Stimulated activated effector memory CD8-positive, alpha-beta T cell treated with anti-CD3 and anti-CD28 coated beads, Interleukin-12 subunit alpha, Interleukin-12 subunit beta, amount 100 ng/mL, for 72 hours (primary cell): ENCODE measurements around the gene STARD13.

Experiments used
- ATAC-seq: fragments of 150-1000 bp; cut with Tn5 transposase; 2 replicates; pipeline ENCODE4 v1.10.0; 2021
- DNase-seq, 2 donors: peaks; one replicate each; pipeline ENCODE4 v3.0.0; 2021 to 2022; ENCODE audit warnings: low spot score in 2 of 2
- H3K27ac Mint-ChIP-seq: one replicate; pipeline ENCODE4 v1.8.0; 2022; ENCODE audit warnings: mild to moderate bottlenecking, mixed read lengths
- H3K36me3 Mint-ChIP-seq: one replicate; pipeline ENCODE4 v1.8.0; 2022; ENCODE audit warnings: mild to moderate bottlenecking, mixed read lengths
- H3K4me1 Mint-ChIP-seq: one replicate; pipeline ENCODE4 v1.8.0; 2022; ENCODE audit warnings: mixed read lengths
- H3K4me3 Mint-ChIP-seq: one replicate; pipeline ENCODE4 v1.8.0; 2022; ENCODE audit warnings: mild to moderate bottlenecking, mixed read lengths
- H3K9me3 Mint-ChIP-seq: one replicate; pipeline ENCODE4 v1.8.0; 2022; ENCODE audit warnings: mixed read lengths

Gene STARD13

DNA sequence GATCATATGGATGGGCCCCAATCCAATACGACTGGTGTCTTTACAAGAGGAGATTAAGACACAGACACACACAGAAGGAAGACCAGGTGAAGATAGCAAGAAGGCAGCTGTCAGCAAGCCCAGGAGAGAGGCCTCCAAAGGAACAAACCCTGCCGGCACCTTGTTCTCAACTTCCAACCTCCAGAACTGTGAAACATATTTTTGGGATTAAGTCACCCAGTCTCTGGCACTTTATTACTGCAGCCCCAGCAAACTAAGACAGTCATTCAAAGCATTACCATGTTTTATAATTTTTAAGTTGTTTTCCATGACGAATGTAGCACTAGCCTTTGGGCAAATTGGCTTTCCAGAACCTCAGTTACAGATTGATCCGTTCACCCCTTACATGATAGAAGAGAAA lies 11.3 kb downstream of the STARD13 start:
- Mint-ChIP-seq H3K36me3 (no peaks in the 10 kb centered on the region), H3K4me3 (no peak overlapping the region), H3K27ac (no peak overlapping the region), H3K4me1 (no peaks in the 10 kb centered on the region), H3K9me3 (no peaks in the 10 kb centered on the region)
- no peak for ATAC-seq
- no peak for DNase-seq

DNA sequence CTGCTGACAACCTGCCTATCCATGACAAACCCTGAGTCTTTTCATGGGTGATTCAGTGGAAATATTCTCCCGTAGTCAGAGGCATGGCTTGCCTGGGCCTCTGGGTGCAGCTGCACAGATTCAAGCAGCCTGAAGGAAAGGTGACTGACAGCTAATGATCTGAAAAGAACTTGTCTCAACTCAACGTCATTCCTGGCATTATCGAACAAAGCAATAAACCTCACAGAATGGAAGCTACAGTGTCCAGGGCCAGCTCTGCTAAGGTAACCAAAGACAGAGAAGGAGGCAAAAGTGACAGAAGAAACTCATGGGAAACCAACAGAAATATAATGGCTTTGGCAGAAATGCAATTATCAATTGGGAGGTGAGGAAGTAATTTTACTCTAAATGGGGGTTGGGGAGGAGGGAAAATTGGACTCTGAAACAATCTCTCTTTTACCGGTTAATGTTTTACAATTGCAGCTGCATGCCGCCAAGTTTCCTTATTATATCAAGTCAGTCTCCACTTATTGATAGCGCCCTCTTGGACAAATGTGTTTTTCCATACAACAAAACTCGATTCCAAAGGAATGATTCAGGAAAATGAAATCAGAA lies 12.9 kb downstream of the STARD13 start:
- Mint-ChIP-seq H3K4me1 (no peaks in the 10 kb centered on the region), H3K36me3 (no peaks in the 10 kb centered on the region), H3K27ac (no peak overlapping the region), H3K9me3 (no peaks in the 10 kb centered on the region), H3K4me3 (no peak overlapping the region)
- DNase-seq (no peak), ATAC-seq (no peak)

DNA sequence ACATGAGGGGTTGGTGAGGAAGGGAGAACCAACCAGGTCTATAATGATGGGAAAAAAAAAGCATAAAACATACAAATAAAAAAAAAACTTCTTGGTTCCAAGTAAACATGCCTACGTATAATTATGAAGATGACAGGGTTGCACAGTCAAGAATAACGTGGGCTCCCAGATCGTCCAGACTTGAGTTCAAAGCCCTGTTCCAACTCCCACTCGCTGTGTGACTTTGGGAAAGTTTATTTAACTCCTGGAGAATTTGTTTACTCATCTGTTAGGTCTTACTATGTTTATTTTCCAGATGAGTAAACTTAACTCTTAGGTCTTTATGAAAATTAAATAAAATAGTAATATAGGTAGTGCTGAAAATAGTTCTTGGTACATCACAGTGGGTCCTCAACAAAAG lies 13.8 kb downstream of the STARD13 start:
- H3K36me3 Mint-ChIP-seq, result no peaks in the 10 kb centered on the region
- ATAC-seq (no peak), DNase-seq (no peak)
- no peaks in the 10 kb centered on the region for H3K9me3 Mint-ChIP-seq
- H3K27ac Mint-ChIP-seq, result no peak overlapping the region
- H3K4me3 Mint-ChIP-seq, result no peak overlapping the region
- H3K4me1 Mint-ChIP-seq, result no peaks in the 10 kb centered on the region

DNA sequence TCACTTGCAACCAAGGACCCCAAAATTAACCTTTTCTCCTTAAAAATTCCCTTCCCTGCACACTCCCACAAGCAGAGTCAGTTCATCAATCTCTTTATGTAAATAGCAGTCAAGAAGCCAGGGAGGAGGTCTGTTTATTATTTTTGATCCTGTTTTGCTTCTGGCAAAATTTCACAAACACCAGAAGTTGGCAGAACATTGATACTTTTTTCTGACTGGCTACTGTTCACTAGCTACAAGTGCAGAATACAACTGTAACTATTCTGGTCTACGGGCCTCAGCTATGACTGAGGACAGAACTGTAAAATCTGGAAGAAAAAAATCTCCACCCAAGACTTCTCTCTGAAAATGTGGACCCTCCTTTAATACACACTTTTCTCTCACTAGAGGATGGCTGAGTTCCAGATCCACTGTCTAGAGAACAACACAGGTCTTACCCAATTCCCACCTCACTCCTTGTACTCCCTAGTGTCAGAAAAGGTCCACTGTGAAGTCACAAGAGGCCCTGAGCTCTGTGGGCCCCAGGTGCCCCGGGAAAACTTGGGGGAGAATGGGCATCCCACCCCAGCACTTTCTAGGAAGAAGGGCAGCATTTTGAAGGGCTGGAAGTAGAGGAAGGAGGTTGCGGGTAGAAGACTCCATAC lies 14.5 kb downstream of the STARD13 start:
- no peak for ATAC-seq
- H3K9me3 Mint-ChIP-seq, result no peaks in the 10 kb centered on the region
- no peak for DNase-seq
- H3K36me3 Mint-ChIP-seq, result no peaks in the 10 kb centered on the region
- H3K4me3 Mint-ChIP-seq, result no peak overlapping the region
- no peaks in the 10 kb centered on the region for H3K4me1 Mint-ChIP-seq
- no peak overlapping the region for H3K27ac Mint-ChIP-seq

DNA sequence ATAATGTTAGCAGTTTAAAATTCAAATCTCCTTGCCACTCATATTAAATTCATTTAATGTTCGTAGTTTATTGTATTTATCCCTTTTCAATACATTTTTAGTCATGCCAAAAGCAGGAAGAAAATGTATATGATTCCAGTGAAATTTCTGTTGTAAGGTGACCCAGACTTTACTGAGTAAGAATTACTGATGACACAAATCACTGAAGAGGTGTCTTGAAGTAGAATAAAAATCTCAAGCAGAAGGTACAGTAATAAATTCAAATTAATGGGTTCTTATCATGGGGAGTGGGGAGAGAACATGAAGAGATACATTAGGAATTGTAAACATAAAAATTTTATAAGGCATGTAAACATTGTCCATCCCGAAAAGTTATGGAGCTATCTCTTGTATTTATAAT lies 19.9 kb downstream of the STARD13 start:
- Mint-ChIP-seq H3K27ac (no peak overlapping the region), H3K4me3 (no peak overlapping the region), H3K36me3 (no peaks in the 10 kb centered on the region), H3K9me3 (no peaks in the 10 kb centered on the region), H3K4me1 (no peaks in the 10 kb centered on the region)
- ATAC-seq (no peak), DNase-seq (no peak)

DNA sequence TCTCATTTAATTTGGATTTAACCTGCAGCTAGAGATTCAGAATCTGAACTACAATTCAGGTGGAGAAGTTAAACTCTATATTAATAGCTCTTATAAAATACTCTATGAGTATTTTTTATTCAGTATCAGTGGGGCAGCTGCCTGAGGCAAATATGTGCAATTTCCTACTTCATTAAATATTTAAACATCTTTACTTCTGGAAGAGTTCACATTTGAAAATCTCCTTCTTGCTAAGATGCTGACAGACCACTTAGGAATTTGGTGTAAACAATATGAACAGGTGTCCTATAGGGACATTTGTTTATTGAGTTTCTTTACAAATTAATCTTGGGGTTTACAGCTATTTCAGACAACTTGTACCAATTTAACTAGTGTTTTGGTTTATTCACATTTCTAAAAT lies 20.4 kb downstream of the STARD13 start:
- no peak for DNase-seq
- no peak overlapping the region for H3K27ac Mint-ChIP-seq
- H3K4me1 Mint-ChIP-seq, result no peaks in the 10 kb centered on the region
- no peaks in the 10 kb centered on the region for H3K9me3 Mint-ChIP-seq
- no peak for ATAC-seq
- H3K4me3 Mint-ChIP-seq, result no peak overlapping the region
- no peaks in the 10 kb centered on the region for H3K36me3 Mint-ChIP-seq

DNA sequence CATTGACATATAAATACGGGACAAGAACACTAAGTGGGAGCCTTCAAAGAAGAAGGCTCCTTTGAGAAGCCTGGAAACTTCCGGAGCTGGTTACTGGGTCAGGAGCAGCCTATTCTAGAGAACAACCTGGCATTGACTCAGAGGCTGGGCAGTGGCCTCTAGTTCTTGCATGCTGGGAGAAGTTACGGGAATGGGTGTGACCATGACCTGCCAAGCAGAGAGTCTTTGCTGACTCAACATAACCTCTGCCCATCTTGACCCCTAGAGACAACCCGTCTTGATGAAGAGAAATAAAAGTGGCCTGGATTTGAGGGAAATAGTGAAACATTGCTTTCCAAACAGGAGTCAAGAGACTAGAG lies 21.0 kb downstream of the STARD13 start:
- ATAC-seq (no peak), DNase-seq (no peak)
- no peaks in the 10 kb centered on the region for H3K9me3 Mint-ChIP-seq
- H3K36me3 Mint-ChIP-seq, result no peaks in the 10 kb centered on the region
- no peak overlapping the region for H3K4me3 Mint-ChIP-seq
- no peaks in the 10 kb centered on the region for H3K4me1 Mint-ChIP-seq
- no peak overlapping the region for H3K27ac Mint-ChIP-seq

DNA sequence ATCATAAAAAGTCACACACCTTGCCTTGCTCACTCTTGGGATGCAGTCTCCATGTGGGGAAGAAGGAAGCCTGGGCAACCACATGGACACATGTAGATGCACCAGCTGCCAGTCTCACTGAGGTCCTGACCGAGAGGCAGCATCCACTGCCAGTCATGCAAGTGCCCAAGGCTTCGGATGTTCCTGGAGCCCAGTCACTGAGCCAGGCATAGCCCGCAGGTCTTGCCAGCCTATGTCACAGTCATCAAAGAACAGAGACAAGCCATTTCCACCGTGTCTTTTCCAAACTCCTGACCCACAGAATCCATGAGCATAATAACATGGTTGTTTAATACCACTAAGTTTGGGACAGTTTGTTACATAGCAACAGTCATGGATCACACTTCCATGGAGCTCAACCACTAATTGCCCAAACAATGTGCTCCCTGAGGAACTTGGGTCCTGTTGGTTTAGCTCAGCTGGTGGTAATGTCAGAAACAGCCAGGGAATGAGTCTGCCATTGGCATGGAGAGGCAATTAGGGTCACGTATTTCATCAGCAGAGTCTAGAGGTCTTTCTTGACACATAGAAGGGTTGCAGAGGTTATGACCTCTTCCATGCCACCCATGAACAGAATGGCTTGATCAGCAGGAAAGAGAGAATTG lies 21.5 kb downstream of the STARD13 start:
- Mint-ChIP-seq H3K4me3 (no peak overlapping the region), H3K4me1 (no peaks in the 10 kb centered on the region), H3K36me3 (no peaks in the 10 kb centered on the region), H3K9me3 (no peaks in the 10 kb centered on the region), H3K27ac (no peak overlapping the region)
- ATAC-seq, result no peak
- DNase-seq, result no peak

DNA sequence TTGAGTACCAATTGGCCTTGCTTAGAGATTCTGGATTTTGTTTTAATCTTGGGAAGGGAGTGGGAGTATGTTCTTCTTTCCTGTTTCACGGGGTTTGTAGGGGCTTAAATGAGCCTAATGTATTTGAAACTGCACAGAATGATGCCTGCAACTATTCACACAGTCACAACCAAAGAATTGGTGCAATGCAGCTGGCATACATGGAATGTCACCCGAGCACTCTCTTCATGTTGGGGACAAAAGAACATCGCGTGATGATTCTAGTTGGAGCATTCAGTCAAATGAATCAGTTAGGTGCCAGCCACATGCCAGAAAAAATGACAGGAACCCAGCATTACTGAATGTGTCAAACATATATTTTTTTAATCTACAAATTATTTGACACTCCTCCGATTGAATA lies 22.1 kb downstream of the STARD13 start:
- ATAC-seq, result no peak
- no peaks in the 10 kb centered on the region for H3K36me3 Mint-ChIP-seq
- no peak overlapping the region for H3K4me3 Mint-ChIP-seq
- H3K27ac Mint-ChIP-seq, result no peak overlapping the region
- H3K9me3 Mint-ChIP-seq, result no peaks in the 10 kb centered on the region
- no peak for DNase-seq
- H3K4me1 Mint-ChIP-seq, result no peaks in the 10 kb centered on the region

DNA sequence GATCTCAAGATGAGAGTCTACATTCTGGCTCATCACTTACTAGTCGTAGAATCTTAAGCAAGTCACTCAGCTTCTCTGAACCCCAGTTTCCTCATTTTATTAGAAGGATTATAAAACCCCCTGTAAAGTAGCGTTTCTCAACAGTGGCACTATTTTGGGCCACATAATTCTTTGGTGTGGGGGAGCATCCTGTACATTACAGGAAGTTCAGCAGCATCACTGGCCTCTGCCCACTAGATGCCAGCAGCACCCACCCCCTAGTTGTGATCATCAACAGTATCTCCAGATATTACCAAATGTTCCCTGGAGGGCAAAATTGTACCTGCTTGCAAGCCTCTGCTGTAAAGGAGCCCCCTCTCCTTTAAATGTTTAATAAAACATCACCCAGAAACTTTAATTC lies 22.6 kb downstream of the STARD13 start:
- Mint-ChIP-seq H3K36me3 (no peaks in the 10 kb centered on the region), H3K27ac (peak overlapping the region; percentile 11), H3K9me3 (no peaks in the 10 kb centered on the region), H3K4me3 (no peak overlapping the region), H3K4me1 (no peaks in the 10 kb centered on the region)
- ATAC-seq, result no peak
- DNase-seq, result no peak

DNA sequence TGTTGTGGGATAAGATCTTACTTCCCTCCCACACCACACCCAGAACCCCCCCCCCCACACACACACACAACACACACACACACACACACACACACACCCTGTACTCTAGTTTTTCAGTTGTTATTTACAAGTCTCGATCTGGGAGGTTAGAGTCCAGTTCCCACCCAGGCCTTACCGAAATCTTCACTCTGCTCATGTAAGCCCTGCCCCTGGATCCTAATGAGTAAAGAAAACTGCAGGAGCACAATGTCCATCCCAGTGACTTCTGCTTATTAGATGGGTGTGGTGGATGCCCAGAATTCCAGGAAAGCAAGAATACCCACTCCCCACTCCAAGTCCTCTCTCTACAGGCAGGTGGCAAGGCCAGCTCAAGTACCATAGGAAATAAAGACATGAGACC lies 23.0 kb downstream of the STARD13 start:
- no peak for DNase-seq
- no peak for ATAC-seq
- peak overlapping the region; percentile 11 for H3K27ac Mint-ChIP-seq
- H3K4me1 Mint-ChIP-seq, result no peaks in the 10 kb centered on the region
- no peak overlapping the region for H3K4me3 Mint-ChIP-seq
- no peaks in the 10 kb centered on the region for H3K36me3 Mint-ChIP-seq
- H3K9me3 Mint-ChIP-seq, result no peaks in the 10 kb centered on the region

DNA sequence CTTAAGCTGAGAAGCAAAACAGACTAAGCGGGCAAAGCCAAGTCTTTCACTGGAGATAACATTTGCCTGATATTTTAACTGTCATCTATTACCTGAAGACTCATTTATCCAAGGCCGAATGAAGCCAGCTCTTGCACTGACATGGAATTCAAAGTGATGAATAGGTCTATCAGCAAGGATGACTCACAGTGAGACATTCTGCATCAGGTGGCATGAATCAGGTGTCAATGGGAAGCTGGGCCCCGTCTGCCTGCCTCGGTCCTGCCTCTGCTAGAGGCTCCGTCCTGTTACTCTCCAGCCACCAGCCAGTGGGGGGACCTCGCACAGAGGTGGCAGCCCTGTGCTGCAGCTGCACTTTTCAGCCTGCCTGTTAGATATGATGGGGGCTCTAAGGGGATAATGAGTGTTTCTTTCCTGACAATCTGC lies 23.5 kb downstream of the STARD13 start:
- Mint-ChIP-seq H3K36me3 (no peaks in the 10 kb centered on the region), H3K4me3 (no peak overlapping the region), H3K27ac (no peak overlapping the region), H3K9me3 (no peaks in the 10 kb centered on the region), H3K4me1 (no peaks in the 10 kb centered on the region)
- peak; percentile 6 for ATAC-seq
- DNase-seq, result no peak

DNA sequence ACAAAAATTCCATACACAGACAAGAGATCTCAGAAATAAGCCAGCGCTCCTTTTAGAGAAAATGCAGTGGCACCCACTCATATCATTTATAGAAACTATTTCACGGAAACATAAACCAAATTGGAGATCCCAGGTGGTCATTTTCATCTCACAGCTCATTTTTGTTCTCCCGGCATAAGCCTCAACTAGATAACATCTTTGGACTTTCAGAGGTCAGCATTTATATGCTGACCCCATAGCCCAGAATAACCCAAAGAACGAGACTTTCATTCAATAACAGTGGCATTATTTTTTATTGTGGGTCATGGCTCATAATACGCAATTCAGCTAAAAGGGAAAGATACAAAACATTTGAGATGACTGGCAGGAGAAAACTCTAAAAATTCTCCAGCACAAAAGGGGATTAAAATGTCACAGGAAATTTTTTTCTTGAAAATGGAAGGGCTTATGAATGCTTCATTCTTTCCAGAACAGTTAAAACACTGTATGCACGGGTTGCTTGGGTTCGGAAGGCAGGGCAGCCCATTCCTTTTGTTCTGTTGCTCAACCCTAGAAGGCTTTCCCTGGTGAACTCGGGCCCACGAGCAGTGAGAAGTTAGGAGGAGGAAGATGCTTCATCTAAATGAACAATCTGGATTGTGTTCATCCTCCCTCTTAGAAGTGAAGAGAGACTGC lies 24.0 kb downstream of the STARD13 start:
- H3K36me3 Mint-ChIP-seq, result no peaks in the 10 kb centered on the region
- H3K4me1 Mint-ChIP-seq, result no peaks in the 10 kb centered on the region
- no peak for DNase-seq

DNA sequence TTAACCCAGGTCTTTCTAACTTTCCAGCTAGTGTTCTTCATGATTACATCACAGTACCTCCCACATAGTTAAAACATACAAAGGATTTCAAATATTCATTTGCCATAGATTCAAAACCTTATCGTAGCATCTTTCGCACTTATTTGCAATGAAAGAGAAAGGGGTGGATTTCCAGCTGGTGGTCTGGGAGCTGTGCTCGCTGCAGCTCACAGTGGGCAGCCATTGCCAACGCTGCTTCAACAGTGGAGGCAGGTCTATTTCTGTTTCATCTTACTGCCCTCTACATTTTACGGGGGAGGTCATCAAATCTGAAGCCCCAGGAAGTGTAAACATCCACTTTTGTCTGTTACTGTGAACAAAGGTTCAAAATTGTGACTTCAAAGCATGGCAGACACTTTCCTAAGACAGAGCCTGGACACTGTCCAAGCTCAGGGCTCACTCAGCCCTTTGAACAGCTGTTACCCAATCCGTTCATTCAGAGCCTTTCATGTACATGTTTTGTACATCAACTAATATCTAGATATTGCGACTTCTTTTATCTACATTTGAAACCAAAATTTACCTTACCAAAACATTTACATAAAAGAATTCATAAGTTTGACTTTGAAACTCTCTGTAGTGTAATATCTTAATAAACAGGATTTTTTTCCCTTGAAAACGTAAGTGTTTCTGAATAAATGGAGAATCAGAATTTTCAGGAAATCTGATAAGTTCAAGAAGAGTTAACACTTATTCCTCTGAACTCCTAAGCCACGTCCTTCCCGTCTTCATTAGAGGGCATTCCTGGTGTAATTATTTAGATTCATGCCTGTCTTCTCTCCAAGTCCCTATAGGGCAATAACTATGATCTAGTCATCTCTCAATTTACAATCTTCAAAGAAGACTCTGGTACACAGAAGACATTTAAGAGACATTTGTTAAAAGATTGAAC lies 25.1 kb downstream of the STARD13 start:
- H3K36me3 Mint-ChIP-seq, result no peaks in the 10 kb centered on the region
- H3K4me1 Mint-ChIP-seq, result no peaks in the 10 kb centered on the region
- no peaks in the 10 kb centered on the region for H3K9me3 Mint-ChIP-seq
- ATAC-seq (no peak), DNase-seq (no peak)
- H3K27ac Mint-ChIP-seq, result no peak overlapping the region
- no peak overlapping the region for H3K4me3 Mint-ChIP-seq

More for the DNA sequence above, 24.0 kb downstream of the STARD13 start:
- Mint-ChIP-seq H3K4me3 (no peak overlapping the region), H3K9me3 (no peaks in the 10 kb centered on the region), H3K27ac (no peak overlapping the region)
- ATAC-seq, result no peak

DNA sequence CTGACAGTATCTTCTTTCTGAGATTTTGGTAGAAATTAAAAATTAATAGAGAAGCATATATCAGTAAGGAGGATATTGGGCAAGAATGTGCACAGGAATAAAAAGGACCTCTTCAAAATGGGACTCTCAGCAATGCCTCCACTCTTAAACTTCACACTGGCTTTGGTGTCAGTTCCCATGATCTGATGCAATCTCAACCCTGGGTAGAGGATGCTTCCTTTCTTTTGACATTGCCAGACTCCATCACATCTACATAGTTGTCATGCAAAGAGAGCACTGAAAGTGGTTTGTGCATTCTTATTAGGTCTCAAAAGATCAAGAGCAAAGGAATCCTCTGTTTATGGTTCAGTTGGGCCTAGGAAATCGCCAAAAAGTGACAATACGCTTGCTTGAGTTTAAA lies 26.3 kb downstream of the STARD13 start:
- no peak for DNase-seq
- no peaks in the 10 kb centered on the region for H3K36me3 Mint-ChIP-seq
- H3K4me1 Mint-ChIP-seq, result no peaks in the 10 kb centered on the region
- no peak for ATAC-seq
- H3K9me3 Mint-ChIP-seq, result no peaks in the 10 kb centered on the region
- H3K4me3 Mint-ChIP-seq, result no peak overlapping the region
- no peak overlapping the region for H3K27ac Mint-ChIP-seq
